Breast epithelium (tissue), 4 donors: Measurements from ENCODE around the gene IQGAP2. TPM values are rescaled to one million over a fixed set of nuclear protein-coding genes. Genes with fewer than 3 reads are reported as not detected.
A peak's percentile ranks its signal among the peaks of the same experiment; 100 is the strongest.

Source experiments
- DNase-seq, 2 donors: peaks; one replicate each; pipeline ENCODE4 v3.0.0-alpha.2; 2019; ENCODE audit warnings: low spot score in 2 of 2
- H3K27ac ChIP-seq, 2 donors: fragments of 200-600 bp; sonication (generic) in 1 of 2; one replicate each; pipeline ENCODE4 v1.5.1; 2016 to 2019; ENCODE audit warnings: mild to moderate bottlenecking in 1 of 2
- H3K27me3 ChIP-seq, 2 donors: fragments of 200-600 bp; sonication (generic) in 1 of 2; one replicate each; pipeline versions ENCODE4 v1.5.1 to v1.6.0; 2017 to 2019; ENCODE audit warnings: control low read depth in 1 of 2, mild to moderate bottlenecking in 1 of 2
- H3K36me3 ChIP-seq: fragments of 200-600 bp; one replicate; pipeline ENCODE4 v1.5.1; 2019
- H3K4me1 ChIP-seq, 2 donors: fragments of 200-600 bp; sonication (generic); one replicate each; pipeline ENCODE4 v1.5.1; 2016 to 2019; ENCODE audit warnings: control low read depth in 1 of 2
- H3K4me3 ChIP-seq, 3 donors: fragments of 200-600 bp; sonication (generic); 1 replicate in 2 of 3; 2 replicates in 1 of 3; pipeline ENCODE4 v1.5.1; 2016 to 2019; ENCODE audit warnings: mild to moderate bottlenecking in 3 of 3, moderate library complexity in 2 of 3
- H3K9me3 ChIP-seq, 2 donors: fragments of 200-600 bp; sonication (generic) in 1 of 2; one replicate each; pipeline ENCODE4 v1.5.1; 2016 to 2019; ENCODE audit warnings: control low read depth in 1 of 2
- CTCF ChIP-seq, 3 donors: fragments of 450-650 bp; IDR thresholded peaks; one replicate each; pipeline ENCODE4 v1.5.1; 2016 to 2017; ENCODE audit warnings: antibody characterized with exemption in 3 of 3, mild to moderate bottlenecking in 3 of 3, moderate library complexity in 3 of 3
- POLR2A ChIP-seq: fragments of 450-650 bp; IDR thresholded peaks from one replicate; pipeline ENCODE4 v1.6.1; 2016; ENCODE audit warnings: antibody characterized with exemption, mild to moderate bottlenecking, moderate library complexity
- POLR2AphosphoS5 ChIP-seq, 3 donors: sonication (generic); formaldehyde crosslinking; IDR thresholded peaks; one replicate each; pipeline ENCODE4 v1.6.1; 2017; ENCODE audit warnings: antibody characterized with exemption in 3 of 3
- intact Hi-C: fragments of 100-400 bp; cut with DNase I; formaldehyde crosslinking; loops from one replicate; pipeline ENCODE4 v1.15.1; 2023; ENCODE audit warnings: low total_unique reads
- total RNA-seq, 3 donors: library from RNA; depleted of rRNA; stranded (reverse); fragments of >200 nt; gene quantifications; one replicate each; pipeline ENCODE4 v1.1.0, GENCODE V29; 2016

IQGAP2 gene
- total RNA-seq, 3 donors from 2014 or later, result 31.7 to 70.2 (median 44.6) TPM

GRCh38 chr5:76681287-76681686 is 278.2 kb downstream of the IQGAP2 start:
- no peaks in the 10 kb centered on the region for H3K4me1 ChIP-seq
- no peak overlapping the region for H3K4me3 ChIP-seq
- H3K27ac ChIP-seq, result no peak overlapping the region
- H3K36me3 ChIP-seq, result no peaks in the 10 kb centered on the region
- DNase-seq, result no peak
- TF ChIP-seq POLR2A, result no peak
- no peaks in the 10 kb centered on the region for H3K9me3 ChIP-seq
- intact Hi-C loops, result no loop called here
- no peaks in the 10 kb centered on the region for H3K27me3 ChIP-seq

GRCh38 chr5:76682387-76682786 is 279.3 kb downstream of the IQGAP2 start:
- no peak for DNase-seq
- H3K4me1 ChIP-seq, result no peaks in the 10 kb centered on the region
- no peaks in the 10 kb centered on the region for H3K27me3 ChIP-seq
- no peak for TF ChIP-seq POLR2A
- no peak for TF ChIP-seq CTCF (IDR thresholded peaks at IDR 0.05)
- no peak for TF ChIP-seq POLR2AphosphoS5 (IDR thresholded peaks at IDR 0.05)
- no peak overlapping the region for H3K4me3 ChIP-seq
- H3K9me3 ChIP-seq, result no peaks in the 10 kb centered on the region
- no peaks in the 10 kb centered on the region for H3K36me3 ChIP-seq
- intact Hi-C loops, result no loop called here
- H3K27ac ChIP-seq, result peak overlapping the region in 1 of 2 donors; percentile 20

- intact Hi-C loops, result no loop called here
Observed at GRCh38 chr5:76683816-76684731, 281.0 kb downstream of the IQGAP2 start.

GRCh38 chr5:76684756-76685519 is 281.9 kb downstream of the IQGAP2 start:
- TF ChIP-seq POLR2AphosphoS5 (IDR thresholded peaks at IDR 0.05) (no peak), POLR2A (no peak), CTCF (IDR thresholded peaks at IDR 0.05) (no peak)
- DNase-seq, result no peak
- Histone ChIP-seq H3K9me3 (no peaks in the 10 kb centered on the region), H3K4me1 (no peaks in the 10 kb centered on the region), H3K36me3 (no peaks in the 10 kb centered on the region), H3K27ac (peak overlapping the region in 1 of 2 donors; percentile 40), H3K27me3 (no peaks in the 10 kb centered on the region), H3K4me3 (no peak overlapping the region)
- intact Hi-C loops, result no loop called here

More at GRCh38 chr5:76683816-76684731, 281.0 kb downstream of the IQGAP2 start:
- TF ChIP-seq POLR2A (no peak), CTCF (IDR thresholded peaks at IDR 0.05) (no peak), POLR2AphosphoS5 (IDR thresholded peaks at IDR 0.05) (no peak)
- Histone ChIP-seq H3K27ac (peak overlapping the region in 1 of 2 donors; percentile 40), H3K27me3 (no peaks in the 10 kb centered on the region), H3K4me3 (no peak overlapping the region), H3K36me3 (no peaks in the 10 kb centered on the region), H3K4me1 (no peaks in the 10 kb centered on the region), H3K9me3 (no peaks in the 10 kb centered on the region)
- no peak for DNase-seq

GRCh38 chr5:76685704-76686103 is 282.6 kb downstream of the IQGAP2 start:
- Histone ChIP-seq H3K4me3 (no peak overlapping the region), H3K27ac (no peak overlapping the region), H3K4me1 (peaks cover 0 to under 1% of the 10 kb centered on the region in 2 donors), H3K36me3 (no peaks in the 10 kb centered on the region), H3K27me3 (no peaks in the 10 kb centered on the region), H3K9me3 (no peaks in the 10 kb centered on the region)
- TF ChIP-seq CTCF (IDR thresholded peaks at IDR 0.05) (no peak), POLR2AphosphoS5 (IDR thresholded peaks at IDR 0.05) (no peak), POLR2A (no peak)
- DNase-seq, result no peak
- intact Hi-C loops, result no loop called here
